GM20000 (cell line): ENCODE results near the gene SHOC2.

Experiments
- DNase-seq: peaks from one replicate; pipeline ENCODE4 v3.0.0; 2012; ENCODE audit warnings: low spot score
- TF ChIP-seq, protein P1 (sequence below): IDR thresholded peaks from 2 replicates; pipeline ENCODE4 v1.5.1; 2012; ENCODE audit warnings: mild to moderate bottlenecking, control low read depth; ENCODE audit errors: extremely low read depth, missing control alignments

Gene SHOC2

GRCh38 chr10:110918269-110918642, 1.1 kb upstream of the SHOC2 start:
- no peak for DNase-seq
- TF ChIP-seq, protein P1, sequence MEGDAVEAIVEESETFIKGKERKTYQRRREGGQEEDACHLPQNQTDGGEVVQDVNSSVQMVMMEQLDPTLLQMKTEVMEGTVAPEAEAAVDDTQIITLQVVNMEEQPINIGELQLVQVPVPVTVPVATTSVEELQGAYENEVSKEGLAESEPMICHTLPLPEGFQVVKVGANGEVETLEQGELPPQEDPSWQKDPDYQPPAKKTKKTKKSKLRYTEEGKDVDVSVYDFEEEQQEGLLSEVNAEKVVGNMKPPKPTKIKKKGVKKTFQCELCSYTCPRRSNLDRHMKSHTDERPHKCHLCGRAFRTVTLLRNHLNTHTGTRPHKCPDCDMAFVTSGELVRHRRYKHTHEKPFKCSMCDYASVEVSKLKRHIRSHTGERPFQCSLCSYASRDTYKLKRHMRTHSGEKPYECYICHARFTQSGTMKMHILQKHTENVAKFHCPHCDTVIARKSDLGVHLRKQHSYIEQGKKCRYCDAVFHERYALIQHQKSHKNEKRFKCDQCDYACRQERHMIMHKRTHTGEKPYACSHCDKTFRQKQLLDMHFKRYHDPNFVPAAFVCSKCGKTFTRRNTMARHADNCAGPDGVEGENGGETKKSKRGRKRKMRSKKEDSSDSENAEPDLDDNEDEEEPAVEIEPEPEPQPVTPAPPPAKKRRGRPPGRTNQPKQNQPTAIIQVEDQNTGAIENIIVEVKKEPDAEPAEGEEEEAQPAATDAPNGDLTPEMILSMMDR, result no peak

GRCh38 chr10:110918643-110919348, 608 bp upstream of the SHOC2 start, which contains the start of gene BBIP1:
BBIP1 (minus strand) TSS chr10:110919180; CDS start chr10:110918157, 1,023 bp downstream.
- DNase-seq, result peak; percentile 95
- TF ChIP-seq, protein P1, result no peak

GRCh38 chr10:110919971-110920881, 822 bp downstream of the SHOC2 start:
- peak; percentile 49 for DNase-seq
- TF ChIP-seq, protein P1, result no peak

DNA sequence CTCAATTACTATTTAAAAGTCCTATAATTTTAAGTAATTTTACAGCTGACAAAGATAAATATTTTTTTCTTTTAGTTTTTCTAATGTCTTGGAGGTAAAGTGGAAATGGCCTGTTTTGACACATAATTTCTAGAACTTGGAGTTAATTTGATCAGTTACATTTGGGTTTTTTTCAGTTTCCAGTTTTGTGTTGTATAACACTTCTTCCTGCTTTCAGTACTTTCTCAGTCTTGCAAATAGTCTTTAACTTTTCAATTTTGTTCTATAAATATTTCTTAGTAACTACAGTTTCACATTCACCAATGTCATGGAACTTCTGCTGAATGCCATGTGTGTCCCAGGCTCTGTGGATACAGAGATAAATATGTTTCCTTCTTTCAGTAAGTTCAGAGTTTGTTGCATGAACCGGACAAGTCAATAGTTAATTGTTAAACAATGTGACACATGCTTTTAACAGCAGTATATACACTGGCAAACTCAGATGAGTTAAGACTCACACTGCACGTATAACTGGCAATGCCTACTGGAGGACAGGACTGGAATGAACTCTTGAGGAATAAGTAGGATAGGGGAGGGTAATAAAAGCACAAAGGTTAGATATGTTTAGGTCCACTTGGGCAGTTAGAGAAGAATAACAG, 4.6 kb downstream of the SHOC2 start:
- peak; percentile 17 for DNase-seq

GRCh38 chr10:110927461-110927860, 8.1 kb downstream of the SHOC2 start:
- DNase-seq, result no peak
- TF ChIP-seq, protein P1, result no peak

More for the DNA sequence above, 4.6 kb downstream of the SHOC2 start:
- TF ChIP-seq, protein P1, result no peak

GRCh38 chr10:110931769-110932381, 12.5 kb downstream of the SHOC2 start:
- TF ChIP-seq, protein P1, result no peak
- DNase-seq, result no peak
